Ecto neural progenitor cell (in vitro differentiated cells): ENCODE data around the gene MESD.

Source experiments
- DNase-seq: peaks from one replicate; pipeline ENCODE4 v3.0.0-alpha.2; 2018; ENCODE audit warnings: low spot score

The MESD gene

DNA sequence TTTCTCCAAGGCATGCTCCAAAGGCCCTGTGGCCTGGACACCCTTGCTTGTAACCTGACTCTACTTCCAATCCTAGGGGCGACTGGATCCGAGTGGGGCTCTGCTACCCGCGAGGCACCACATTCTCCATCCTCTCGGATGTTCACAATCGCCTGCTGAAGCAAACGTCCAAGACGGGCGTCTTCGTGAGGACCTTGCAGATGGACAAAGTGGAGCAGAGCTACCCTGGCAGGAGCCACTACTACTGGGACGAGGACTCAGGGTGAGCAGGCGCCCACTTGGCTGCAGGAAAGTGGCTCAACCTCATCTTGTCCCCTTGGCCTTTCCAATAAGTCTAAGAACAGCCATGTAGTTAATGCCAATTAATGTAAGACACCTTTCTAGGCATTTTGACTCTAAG is 51.9 kb downstream of the MESD start:
- no peak for DNase-seq

DNA sequence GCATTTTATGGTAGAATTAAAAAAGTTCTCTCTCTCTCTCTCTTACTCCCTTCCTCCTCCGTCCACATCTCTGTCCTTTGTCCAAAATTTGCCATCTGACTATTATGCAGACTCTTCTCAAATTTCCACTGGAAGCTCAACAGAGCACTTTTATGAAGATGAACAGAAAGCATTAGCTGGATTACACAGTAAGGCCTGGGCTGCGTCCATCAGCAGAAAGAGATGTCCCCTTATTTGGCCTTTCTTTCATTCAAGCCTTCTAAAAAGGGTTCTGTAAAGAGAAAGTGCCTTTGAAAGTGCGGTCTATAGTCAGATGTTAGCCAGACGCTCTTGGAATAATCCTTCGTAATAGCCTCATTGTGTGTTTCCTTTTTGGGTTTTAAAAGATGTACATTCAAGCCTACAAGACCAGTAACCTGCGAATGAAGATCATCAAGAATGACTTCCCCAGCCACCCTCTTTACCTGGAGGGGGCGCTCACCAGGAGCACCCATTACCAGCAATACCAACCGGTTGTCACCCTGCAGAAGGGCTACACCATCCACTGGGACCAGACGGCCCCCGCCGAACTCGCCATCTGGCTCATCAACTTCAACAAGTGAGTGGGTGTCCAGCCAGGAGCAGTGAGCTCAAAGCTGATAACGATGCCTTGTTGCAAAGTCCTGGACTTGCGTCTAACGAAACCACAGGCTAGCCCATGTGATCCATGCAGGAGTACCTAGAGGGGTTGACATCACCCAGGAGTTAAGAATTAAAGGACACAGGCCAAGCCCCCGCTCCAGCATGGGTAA is 53.1 kb downstream of the MESD start:
- DNase-seq = no peak

DNA sequence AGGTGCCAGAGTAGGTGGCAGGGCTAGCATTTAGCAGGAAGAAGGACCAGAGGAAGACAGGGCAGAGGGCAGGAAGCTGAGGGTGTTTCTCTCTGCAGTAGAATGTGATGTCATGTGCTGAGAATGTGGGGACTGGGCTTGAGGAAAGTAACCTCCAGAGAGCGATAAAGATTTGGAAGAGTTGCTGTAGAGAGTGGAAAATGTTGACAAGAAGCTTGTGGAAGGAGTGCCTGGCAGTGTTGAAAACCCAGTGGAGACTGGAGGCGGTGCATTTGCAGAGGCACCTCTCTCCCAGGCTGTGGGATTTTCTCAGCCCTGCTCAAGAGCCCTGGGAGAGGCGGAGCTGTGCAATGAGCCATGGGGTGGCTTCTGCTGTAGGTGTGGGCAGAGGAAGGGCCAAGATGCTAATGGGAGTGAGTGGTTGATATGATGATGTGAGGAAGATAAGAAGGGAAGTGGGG is 54.8 kb downstream of the MESD start:
- DNase-seq = no peak

DNA sequence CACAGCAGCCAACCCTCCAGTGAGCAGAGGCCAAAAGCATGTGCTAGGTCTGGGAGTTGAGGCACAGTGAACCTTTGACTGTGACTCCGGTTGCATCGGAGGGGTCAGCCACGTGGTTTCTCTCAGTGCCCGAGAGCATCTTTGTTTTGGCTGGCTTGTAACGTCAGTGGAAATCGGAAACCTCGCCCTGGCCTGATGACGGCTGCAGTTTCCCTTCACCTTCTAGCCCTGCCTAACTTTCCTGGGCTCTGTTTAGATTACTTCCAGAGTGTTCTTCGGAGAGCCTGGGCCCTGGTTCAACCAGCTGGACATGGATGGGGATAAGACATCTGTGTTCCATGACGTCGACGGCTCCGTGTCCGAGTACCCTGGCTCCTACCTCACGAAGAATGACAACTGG is 56.6 kb downstream of the MESD start:
- no peak for DNase-seq

DNA sequence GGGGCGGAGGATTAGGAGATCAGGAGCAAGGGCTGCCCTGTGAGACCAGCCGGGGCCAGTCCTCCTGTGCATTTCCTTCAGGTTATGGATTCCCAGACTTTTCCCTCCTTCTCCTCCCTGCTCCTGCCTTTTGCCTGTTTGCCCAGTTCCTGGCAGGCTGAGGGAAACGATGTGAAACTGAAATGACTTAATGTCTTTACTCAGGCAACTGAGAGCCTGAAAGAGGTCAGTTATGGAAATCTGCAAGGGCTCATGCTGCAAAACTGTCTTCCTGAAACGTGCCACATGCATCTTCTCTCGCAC is 57.2 kb downstream of the MESD start:
- DNase-seq = no peak

DNA sequence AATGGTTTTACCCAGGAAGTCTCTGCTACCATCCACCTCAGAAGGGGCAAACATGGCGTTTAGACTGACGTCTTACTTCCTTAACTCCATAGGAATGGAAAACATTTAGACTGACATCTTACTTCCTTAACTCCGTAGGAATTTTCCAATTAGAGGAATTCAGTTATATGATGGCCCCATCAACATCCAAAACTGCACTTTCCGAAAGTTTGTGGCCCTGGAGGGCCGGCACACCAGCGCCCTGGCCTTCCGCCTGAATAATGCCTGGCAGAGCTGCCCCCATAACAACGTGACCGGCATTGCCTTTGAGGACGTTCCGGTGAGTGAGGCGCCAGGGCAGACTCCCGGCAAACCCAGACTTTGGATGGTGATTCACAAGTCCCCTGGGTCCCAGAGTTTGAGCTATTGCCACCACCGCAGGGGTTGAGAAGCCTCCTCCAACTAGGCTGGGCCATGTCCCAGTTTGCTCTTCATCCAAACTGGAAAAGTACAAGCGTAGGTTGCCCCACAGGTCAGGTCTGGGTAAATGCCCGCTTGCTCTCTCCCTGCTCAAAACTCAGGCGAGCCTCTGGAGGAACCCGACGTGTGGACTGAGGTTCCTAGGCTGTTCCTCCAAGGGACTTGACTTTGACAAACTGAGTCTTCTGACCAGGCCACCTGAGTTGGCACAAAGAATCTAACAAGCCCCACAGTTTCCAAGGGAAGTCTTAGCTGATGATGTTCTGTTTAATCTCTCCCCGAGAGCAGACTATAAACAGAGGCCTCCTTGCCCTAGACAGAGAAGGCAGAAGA is 57.7 kb downstream of the MESD start:
- DNase-seq = no peak

DNA sequence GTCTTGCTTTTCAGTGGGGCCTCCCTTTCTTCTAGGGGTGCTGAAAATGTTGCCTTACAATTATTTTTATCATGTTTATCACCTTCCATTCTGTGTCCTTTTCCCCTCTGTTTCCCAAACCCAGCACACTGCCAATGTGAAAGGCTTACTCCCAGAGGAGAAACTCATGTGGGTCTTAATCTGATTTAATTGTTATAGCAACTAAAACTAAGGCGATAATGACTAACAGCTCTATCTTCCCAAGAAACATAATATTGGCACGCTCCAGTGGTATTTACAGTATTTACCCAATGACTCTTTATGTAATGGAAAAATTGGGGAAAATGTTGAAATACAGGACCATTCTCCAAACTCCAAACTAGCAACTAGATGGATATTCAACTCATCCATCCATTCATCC is 58.4 kb downstream of the MESD start:
- DNase-seq = no peak

DNA sequence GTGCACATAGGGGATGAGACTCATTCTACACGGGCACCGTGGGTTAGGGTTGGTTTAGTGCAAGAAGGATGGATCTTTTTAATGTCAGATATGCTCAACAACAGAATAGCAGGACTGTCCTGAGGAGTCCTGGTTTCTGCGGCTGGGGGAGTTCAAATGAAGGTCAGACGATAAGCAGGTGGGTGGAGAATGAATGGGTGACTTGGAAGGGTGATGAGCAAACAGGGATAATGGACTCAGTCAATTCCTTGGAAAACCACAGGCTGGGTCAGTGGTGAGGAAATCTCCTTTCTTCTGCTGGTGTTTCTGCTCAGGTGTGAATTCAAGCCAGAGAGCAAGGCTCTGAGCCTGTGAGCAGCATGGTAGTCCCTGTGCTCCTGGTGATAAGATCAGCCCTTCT is 59.9 kb downstream of the MESD start:
- no peak for DNase-seq

DNA sequence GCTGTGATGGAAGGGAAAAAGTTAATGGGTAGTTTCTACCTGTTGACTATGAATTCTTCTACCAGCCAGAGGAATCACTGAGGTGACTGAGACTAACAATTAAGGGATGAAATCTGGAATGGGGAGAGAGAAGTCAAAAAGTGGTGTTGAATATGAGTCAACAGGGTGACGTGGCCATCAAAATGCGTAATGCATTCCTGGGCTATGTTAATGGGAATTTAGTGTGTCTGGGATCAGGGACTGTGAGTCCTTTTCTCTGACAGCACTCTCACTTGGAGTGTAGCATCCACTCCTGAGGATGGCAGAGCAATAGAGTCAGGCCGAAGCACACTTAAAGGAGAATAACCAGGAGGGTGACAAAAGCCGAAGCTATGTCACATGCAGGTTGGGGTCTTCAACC is 60.4 kb downstream of the MESD start:
- no peak for DNase-seq

DNA sequence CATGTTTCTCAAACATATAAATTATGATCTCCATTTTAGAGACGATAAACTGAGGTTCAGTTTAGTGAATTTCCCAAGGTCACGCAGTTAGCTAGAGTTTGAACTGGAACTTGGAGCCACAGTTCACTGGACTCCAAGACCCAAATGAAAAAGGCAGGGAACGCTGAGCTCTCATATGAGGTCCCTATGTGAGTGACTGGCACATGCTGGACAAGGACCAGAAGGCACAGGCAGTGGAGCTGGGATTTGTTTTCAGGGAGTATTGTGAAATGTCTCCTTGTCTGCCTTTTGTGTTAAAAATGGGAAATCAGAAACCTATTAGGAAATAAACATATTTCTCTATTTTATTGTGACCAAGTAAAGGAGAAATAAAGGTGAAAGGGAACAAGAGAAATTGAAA is 63.5 kb downstream of the MESD start:
- DNase-seq = no peak

DNA sequence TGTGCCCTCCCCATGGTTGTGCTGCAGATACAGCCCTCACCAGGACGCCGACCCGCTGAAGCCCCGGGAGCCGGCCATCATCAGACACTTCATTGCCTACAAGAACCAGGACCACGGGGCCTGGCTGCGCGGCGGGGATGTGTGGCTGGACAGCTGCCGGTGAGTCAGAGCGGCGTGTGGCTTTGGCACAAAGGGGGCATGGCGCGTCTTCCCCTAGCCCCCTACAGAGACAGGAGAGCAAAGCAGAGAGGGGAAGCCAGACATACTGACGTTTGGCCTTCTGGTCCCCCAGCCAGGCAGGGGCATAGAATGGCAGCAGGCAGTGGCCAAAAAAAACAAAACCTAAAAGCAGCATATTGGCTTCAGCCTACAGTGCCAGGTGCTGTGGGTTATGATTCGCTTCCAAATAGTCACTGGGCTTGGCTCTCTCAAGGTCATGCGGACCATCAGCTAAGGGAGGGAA is 64.0 kb downstream of the MESD start:
- DNase-seq = no peak

DNA sequence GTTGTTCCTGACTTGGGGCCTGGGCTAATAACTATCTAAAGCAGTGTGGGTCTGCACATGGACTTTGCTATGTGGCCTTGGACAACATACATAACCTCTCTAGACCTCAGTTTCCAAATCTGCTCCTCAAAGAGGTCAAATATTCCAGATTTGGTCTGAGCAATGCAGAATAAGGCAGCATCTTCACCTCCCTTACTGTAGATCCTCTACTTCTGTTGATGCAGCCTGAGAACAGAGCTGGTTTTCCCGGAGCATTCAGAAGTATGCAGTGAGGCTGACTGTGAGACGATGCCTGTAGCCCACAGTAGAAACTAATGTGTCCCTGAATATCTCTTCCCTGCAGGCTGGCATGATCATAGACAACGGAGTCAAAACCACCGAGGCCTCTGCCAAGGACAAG is 65.3 kb downstream of the MESD start:
- DNase-seq = no peak

DNA sequence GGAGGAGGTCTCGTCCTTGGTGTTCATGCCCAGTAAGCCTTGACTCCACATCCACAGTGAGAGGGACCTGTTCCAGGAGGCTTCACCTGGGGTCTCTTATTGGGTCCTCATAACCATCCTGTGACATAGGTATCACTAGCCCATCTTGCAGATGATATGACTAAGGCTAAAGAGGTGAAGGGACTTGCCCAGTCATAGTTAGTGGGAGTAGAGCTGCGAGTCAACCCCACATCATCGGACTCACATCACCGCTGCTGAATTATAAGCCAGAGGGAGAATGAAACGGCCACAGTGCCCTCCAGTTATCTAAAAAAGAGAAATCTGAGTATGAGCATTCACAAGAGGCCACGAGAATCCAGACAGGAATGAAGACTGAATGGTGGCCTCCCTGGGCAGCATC is 66.0 kb downstream of the MESD start:
- DNase-seq = no peak

DNA sequence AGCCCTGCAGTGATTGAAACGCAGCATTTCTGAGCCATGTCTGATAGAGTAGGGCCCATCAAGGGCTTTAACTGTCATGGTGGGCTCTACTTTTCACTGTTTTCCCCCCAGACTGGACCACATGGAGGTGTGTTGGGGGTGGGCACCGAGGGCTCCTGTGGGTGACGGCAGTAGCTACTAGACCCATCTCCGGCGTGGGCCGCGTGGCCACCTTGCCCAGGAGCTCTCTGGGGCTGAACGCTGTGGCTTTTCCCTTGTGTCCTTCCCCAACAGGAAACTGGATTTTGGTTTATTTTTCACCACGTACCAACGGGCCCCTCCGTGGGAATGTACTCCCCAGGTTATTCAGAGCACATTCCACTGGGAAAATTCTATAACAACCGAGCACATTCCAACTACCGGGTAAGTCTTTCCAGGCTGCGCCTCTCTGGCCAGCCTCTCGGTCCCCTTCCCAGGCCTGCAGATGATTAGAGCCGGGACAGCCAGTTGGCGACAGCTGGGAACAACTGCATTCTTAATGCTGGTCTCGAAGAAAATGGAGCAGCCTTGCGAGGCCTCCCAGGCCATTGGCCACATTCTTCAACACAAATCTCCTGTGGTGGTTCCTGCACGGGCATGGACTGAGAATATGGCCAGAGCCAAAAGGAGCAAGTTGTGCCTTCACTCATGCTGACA is 67.7 kb downstream of the MESD start:
- no peak for DNase-seq

DNA sequence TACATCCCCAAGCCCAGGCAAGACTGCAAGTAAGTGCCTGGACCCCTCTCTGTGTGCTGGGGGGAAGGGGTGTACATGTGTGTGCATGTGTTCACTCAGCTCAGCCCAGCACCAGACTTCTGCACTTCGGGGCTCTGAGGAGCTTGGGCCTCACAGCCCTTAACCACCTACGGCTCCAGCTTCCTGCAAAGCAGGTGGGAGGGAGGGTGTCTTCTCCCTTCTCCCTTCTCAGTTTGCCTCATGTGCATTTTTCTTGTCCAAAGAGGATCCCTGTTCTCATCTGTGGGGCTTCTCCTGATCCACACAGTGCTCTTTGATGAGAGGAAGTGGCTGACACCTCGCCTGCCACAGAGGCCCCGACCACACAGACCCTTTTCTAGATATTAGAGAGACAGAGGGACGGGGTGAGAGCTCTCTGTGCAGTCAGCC is 69.3 kb downstream of the MESD start:
- no peak for DNase-seq

DNA sequence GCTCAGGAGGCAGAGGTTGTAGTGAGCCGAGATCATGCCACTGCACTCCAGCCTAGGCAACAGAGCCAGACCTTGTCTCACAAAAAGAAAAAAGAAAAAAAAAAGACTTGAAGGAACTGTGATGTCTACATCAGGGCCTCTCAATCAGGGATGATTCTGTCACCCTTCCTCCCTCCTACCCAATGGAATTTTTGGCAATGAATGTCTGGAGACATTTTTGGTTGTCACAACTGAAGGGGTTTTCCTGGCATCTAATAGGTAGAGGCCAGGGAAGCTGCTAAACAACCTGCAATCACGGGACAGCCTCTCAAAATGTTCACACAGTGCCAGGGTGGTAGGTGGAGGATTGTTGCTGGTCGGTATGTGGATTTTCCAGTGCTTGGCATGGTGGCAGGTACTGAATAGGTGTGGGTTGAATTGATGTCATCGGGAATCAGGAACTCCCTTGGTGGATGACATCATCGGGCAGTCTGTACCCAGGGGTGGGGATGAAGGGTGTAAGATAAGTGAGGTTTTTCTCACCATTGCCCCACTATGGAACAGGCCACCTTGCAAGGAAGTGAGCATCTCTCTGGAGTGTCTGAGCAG is 71.3 kb downstream of the MESD start:
- no peak for DNase-seq

DNA sequence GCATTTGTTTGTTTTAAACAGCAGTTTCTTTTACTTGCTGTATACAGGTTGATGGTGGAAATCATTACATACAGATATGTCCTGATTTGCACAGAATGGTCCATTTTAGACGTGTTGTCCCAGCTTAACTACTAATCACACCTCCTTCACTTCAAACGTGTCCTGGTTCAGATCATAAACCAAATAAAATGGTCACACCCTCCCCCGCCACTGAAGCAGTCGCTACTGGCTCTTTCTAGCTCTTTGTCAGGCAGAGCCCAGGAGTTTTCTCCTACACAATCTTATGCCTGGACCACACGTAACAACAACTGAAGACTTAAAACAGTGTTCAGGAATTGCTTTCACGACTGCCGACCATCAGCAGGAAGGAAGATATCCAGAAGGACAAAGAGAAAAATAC is 73.6 kb downstream of the MESD start:
- DNase-seq = no peak

DNA sequence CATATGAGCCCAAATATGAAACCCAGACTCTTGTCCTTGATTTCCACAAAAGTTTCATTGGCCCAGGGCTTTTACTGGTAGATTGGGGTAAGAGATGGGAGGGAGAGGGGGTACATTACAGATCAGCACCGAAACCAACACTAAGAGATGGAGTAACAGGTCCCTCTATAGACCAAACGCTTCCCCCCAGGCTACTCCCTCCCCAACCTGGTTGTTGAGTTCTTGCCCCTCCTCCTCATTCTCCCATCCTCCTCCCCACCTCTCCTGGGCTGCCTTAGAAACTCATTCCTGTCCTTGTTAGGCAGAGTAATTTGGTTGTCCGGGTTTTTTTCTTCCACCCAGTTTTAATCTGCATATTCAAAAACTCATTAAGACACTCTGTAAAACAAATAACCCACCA is 74.1 kb downstream of the MESD start:
- DNase-seq = no peak

DNA sequence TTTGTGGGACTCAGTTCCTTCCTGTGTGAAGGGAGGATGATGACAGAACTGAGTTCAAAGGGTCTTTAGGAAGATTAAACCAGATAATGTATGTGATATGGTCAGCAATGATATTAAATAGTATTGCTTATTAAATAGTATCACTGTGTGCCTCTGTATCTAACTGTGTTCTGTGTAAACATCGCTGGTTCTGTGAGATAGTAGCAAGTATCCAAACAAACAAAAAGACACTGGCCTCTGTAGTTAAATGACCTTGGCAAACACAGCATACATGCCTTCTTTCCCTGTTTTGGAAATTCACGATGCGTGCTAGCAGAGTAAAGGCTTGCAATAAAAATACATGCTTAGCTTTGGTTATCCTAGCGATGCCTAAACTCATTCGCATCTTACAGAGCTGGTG is 76.1 kb downstream of the MESD start:
- no peak for DNase-seq

DNA sequence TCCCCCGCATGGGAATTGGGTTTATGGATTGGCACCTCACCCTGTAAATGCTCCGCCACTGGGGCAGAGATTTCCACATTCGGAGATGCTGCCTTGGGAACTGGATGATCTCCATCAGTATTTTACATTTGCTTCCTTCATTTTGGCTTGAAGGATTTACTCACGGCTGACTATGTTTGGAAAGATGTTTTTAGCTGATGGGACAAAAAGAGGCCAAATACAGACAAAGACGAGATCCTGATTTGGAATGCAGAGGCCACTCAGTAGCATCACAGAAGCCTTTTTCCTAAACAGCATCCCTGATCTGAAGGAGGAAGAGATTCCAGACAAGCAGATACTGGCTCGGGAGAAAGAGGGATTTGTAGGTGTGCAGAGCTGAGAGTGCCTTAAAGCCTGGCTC is 76.9 kb downstream of the MESD start:
- no peak for DNase-seq

DNA sequence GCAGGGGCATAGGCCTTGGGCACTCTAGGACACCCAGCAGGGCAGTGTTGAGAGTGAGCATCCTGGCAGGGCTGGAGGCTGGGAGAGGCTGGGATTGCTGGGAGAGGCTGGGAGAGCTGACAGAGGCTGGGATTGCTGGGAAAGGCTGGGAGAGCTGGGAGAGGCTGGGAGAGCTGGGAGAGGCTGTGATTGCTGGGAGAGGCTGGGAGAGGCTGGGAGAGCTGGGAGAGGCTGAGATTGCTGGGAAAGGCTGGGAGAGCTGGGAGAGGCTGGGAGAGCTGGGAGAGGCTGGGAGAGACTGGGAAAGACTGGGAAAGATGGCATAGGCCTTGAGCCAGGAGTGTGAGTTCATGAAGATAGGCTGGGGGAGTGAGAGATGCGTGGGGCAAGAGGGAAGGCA is 77.8 kb downstream of the MESD start:
- no peak for DNase-seq

DNA sequence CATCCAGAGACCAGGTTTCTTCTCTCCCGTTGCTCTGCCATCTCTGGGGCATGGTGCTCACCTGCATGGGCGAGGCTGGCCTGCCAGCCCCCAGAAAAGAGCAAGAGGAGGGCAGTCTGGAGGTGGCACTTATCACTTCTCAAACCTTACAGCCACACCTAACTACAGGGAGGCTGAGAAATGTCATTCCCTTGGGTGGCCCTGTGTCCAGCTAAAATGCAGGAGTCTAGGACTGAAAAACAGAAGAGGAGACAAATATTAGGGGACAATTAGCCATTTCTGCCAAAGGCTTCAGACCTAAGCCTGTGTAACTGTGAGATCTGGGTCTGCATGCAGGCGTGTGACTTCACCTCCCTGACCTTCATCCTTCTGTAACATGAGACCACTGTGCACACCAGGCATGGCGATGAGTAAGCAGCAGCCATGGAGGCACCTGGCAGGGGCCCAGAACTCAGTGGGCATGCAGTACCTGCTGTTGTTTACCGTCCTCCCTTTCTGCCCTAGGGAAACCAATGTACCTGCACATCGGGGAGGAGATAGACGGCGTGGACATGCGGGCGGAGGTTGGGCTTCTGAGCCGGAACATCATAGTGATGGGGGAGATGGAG is 83.4 kb downstream of the MESD start:
- DNase-seq = no peak
